Vagina (tissue), 2 donors: ENCODE measurements around the gene YWHAB. TPM values are rescaled to one million over a fixed set of nuclear protein-coding genes. Genes with fewer than 3 reads are reported as not detected.

Experiments
- DNase-seq, 2 donors: peaks; one replicate each; pipeline ENCODE4 v3.0.0-alpha.2; 2017; ENCODE audit errors: extremely low spot score in 2 of 2
- H3K27ac ChIP-seq: fragments of 200-600 bp; sonication (generic); one replicate; pipeline ENCODE4 v1.5.1; 2019
- H3K27me3 ChIP-seq: fragments of 200-600 bp; sonication (generic); one replicate; pipeline ENCODE4 v1.5.1; 2019
- H3K36me3 ChIP-seq, 2 donors: fragments of 200-600 bp; sonication (generic); one replicate each; pipeline ENCODE4 v1.5.1; 2017 to 2019
- H3K4me1 ChIP-seq: fragments of 200-600 bp; sonication (generic); one replicate; pipeline ENCODE4 v1.5.1; 2019
- H3K4me3 ChIP-seq, 2 donors: fragments of 200-600 bp; sonication (generic); 1 replicate in 1 of 2; 2 replicates in 1 of 2; pipeline ENCODE4 v1.5.1; 2016 to 2019
- H3K9me3 ChIP-seq: fragments of 200-600 bp; sonication (generic); one replicate; pipeline ENCODE4 v1.5.1; 2019
- CTCF ChIP-seq, 3 experiments: fragments of 450-650 bp in 2 of 3; fragments of 200-600 bp in 1 of 3; sonication (generic) in 1 of 3; IDR thresholded peaks; one replicate each; pipeline ENCODE4 v1.5.1; 2017 to 2019; ENCODE audit warnings: antibody characterized with exemption in 3 of 3, mild to moderate bottlenecking in 2 of 3, moderate library complexity in 2 of 3
- POLR2A ChIP-seq, 2 donors: fragments of 450-650 bp; IDR thresholded peaks; one replicate each; pipeline ENCODE4 v1.6.1; 2017; ENCODE audit warnings: antibody characterized with exemption in 2 of 2, mild to moderate bottlenecking in 2 of 2, moderate library complexity in 2 of 2
- POLR2AphosphoS5 ChIP-seq, 2 donors: sonication (generic); formaldehyde crosslinking; IDR thresholded peaks; one replicate each; pipeline ENCODE4 v1.9.0; 2017; ENCODE audit warnings: antibody characterized with exemption in 2 of 2, mild to moderate bottlenecking in 2 of 2, low read depth in 1 of 2; ENCODE audit not compliant: insufficient read depth in 1 of 2
- intact Hi-C: fragments of 100-400 bp; cut with DNase I; formaldehyde crosslinking; loops from one replicate; pipeline ENCODE4 v1.15.1; 2023
- total RNA-seq: library from RNA; depleted of rRNA; stranded (reverse); fragments of >200 nt; gene quantifications from one replicate; pipeline ENCODE4 v1.2.3, GENCODE V29; 2016

The YWHAB gene
- total RNA-seq, 1 donor from 2014 or later = 87.4 TPM

GRCh38 chr20:44918342-44918741 lies 32.8 kb downstream of the YWHAB start:
- no peak for DNase-seq
- TF ChIP-seq POLR2A (IDR thresholded peaks at IDR 0.05) (no peak), POLR2AphosphoS5 (IDR thresholded peaks at IDR 0.05; ENCODE audit: insufficient read depth in 1 of 2, low read depth in 1 of 2) (no peak), CTCF (IDR thresholded peaks at IDR 0.05) (no peak)
- intact Hi-C loops = no loop called here
- no peaks in the 10 kb centered on the region for H3K4me1 ChIP-seq
- H3K27ac ChIP-seq = no peak overlapping the region
- H3K4me3 ChIP-seq = no peak overlapping the region
- no peaks in the 10 kb centered on the region for H3K9me3 ChIP-seq
- H3K27me3 ChIP-seq = no peaks in the 10 kb centered on the region
- H3K36me3 ChIP-seq = peaks cover 0 to 7% of the 10 kb centered on the region in 2 donors

DNA sequence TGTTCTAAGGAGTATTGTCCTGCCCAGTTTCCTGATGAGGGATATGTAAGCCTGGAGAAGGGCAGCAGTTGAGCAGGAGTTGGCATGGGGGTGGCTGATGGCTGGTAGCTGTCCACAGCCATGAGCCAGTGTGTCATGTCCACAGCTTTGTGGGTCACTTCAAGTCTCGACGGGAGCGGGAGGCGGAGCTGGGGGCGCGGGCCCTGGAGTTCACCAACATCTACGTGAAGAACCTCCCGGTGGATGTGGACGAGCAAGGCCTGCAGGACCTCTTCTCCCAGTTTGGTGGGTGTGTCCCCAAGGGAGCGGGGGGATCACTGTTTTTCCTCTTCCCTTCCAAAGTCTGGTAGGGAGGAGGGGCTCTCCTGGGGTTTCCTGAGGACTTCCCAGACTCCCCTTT lies 33.3 kb downstream of the YWHAB start:
- Histone ChIP-seq H3K9me3 (no peaks in the 10 kb centered on the region), H3K4me1 (no peaks in the 10 kb centered on the region), H3K27ac (no peak overlapping the region), H3K4me3 (no peak overlapping the region), H3K36me3 (peaks cover 0 to 7% of the 10 kb centered on the region in 2 donors), H3K27me3 (no peaks in the 10 kb centered on the region)
- intact Hi-C loops = no loop called here
- no peak for TF ChIP-seq CTCF (IDR thresholded peaks at IDR 0.05)
- TF ChIP-seq POLR2A (IDR thresholded peaks at IDR 0.05) = no peak
- TF ChIP-seq POLR2AphosphoS5 (IDR thresholded peaks at IDR 0.05; ENCODE audit: insufficient read depth in 1 of 2, low read depth in 1 of 2) = no peak
- DNase-seq = no peak

DNA sequence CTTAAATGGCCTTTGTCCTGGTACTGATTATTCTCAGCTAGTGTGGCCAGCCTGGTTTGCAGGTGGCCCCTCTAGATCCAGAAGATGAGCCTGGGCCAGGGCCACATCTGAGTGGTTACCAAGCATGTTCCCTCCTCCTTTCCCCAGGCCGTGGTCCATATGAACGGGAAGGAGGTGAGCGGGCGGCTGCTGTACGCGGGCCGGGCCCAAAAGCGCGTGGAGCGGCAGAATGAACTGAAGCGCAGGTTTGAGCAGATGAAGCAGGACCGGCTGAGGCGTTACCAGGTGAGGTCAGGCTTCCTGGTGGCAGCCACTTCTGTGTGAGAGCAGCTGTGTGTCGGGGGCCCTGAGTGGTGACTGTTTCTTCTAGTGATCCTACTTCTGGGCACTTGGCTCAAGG lies 35.9 kb downstream of the YWHAB start:
- no peak overlapping the region for H3K4me3 ChIP-seq
- peaks cover 0 to 7% of the 10 kb centered on the region in 2 donors for H3K36me3 ChIP-seq
- intact Hi-C loops = no loop called here
- no peaks in the 10 kb centered on the region for H3K27me3 ChIP-seq
- TF ChIP-seq POLR2A (IDR thresholded peaks at IDR 0.05) (no peak), POLR2AphosphoS5 (IDR thresholded peaks at IDR 0.05; ENCODE audit: insufficient read depth in 1 of 2, low read depth in 1 of 2) (no peak), CTCF (IDR thresholded peaks at IDR 0.05) (no peak)
- H3K4me1 ChIP-seq = no peaks in the 10 kb centered on the region
- no peak for DNase-seq
- no peaks in the 10 kb centered on the region for H3K9me3 ChIP-seq
- no peak overlapping the region for H3K27ac ChIP-seq

DNA sequence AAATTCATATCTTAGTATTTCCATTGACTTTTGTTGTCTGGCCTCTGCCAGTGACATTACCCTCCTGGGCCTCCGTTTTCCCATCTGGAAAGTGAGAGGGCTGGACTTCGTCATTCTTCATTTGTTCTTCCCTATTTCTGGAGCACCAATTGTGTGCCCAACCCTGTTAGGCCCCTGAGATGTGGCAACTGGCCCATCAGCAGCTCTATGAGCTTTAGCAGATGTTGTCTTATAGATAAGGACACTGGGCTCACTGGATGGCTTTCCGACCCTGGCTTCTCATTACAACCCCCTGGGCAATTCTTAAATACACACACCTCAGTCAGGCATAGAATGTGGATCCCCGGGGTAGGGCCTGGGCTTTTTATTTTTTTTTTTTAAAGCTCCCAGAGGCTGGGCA lies 39.0 kb downstream of the YWHAB start:
- no peaks in the 10 kb centered on the region for H3K27me3 ChIP-seq
- peaks cover 0 to 7% of the 10 kb centered on the region in 2 donors for H3K36me3 ChIP-seq
- DNase-seq = no peak
- intact Hi-C loops = no loop called here
- no peaks in the 10 kb centered on the region for H3K9me3 ChIP-seq
- TF ChIP-seq CTCF (IDR thresholded peaks at IDR 0.05) (no peak), POLR2A (IDR thresholded peaks at IDR 0.05) (no peak), POLR2AphosphoS5 (IDR thresholded peaks at IDR 0.05; ENCODE audit: insufficient read depth in 1 of 2, low read depth in 1 of 2) (no peak)
- no peak overlapping the region for H3K27ac ChIP-seq
- no peak overlapping the region for H3K4me3 ChIP-seq
- H3K4me1 ChIP-seq = no peaks in the 10 kb centered on the region

- Histone ChIP-seq H3K27me3 (no peaks in the 10 kb centered on the region), H3K27ac (no peak overlapping the region)
Measured at GRCh38 chr20:44928595-44928994, 43.1 kb downstream of the YWHAB start.

More at GRCh38 chr20:44928595-44928994, 43.1 kb downstream of the YWHAB start:
- Histone ChIP-seq H3K36me3 (no peaks in the 10 kb centered on the region), H3K4me3 (no peak overlapping the region), H3K4me1 (no peaks in the 10 kb centered on the region), H3K9me3 (no peaks in the 10 kb centered on the region)
- intact Hi-C loops = no loop called here
- TF ChIP-seq CTCF (IDR thresholded peaks at IDR 0.05) (no peak), POLR2A (IDR thresholded peaks at IDR 0.05) (no peak), POLR2AphosphoS5 (IDR thresholded peaks at IDR 0.05; ENCODE audit: insufficient read depth in 1 of 2, low read depth in 1 of 2) (no peak)
- no peak for DNase-seq
